OCI-LY7 (cell line): ENCODE measurements around the gene FOXN3.

Experiments used
- CTCF ChIP-seq: fragments of 200-600 bp; sonication (generic); conservative IDR thresholded peaks from 2 replicates; pipeline ENCODE4 v1.5.1; 2014; ENCODE audit warnings: mild to moderate bottlenecking, antibody characterized with exemption, low read length, moderate library complexity, mixed read lengths
- EZH2phosphoT487 ChIP-seq: fragments of 200-600 bp; sonication (generic); IDR thresholded peaks from 2 replicates; pipeline ENCODE4 v1.6.1; 2018; ENCODE audit warnings: low read depth, borderline replicate concordance, mild to moderate bottlenecking, mixed run types, antibody characterized with exemption, low read length, moderate library complexity, mixed read lengths

- TF ChIP-seq CTCF, result no peak
- no peak for TF ChIP-seq EZH2phosphoT487
Measured at GRCh38 chr14:89368490-89369477, 48.2 kb downstream of the FOXN3 start.
